ENCODE data around the gene STON1. TPM values are rescaled to one million over a fixed set of nuclear protein-coding genes. Genes with fewer than 3 reads are reported as not detected.

The STON1 gene
- total and polyA plus RNA-seq, 12 donors, result 4.6 to 51.1 (median 13.4) TPM

DNA sequence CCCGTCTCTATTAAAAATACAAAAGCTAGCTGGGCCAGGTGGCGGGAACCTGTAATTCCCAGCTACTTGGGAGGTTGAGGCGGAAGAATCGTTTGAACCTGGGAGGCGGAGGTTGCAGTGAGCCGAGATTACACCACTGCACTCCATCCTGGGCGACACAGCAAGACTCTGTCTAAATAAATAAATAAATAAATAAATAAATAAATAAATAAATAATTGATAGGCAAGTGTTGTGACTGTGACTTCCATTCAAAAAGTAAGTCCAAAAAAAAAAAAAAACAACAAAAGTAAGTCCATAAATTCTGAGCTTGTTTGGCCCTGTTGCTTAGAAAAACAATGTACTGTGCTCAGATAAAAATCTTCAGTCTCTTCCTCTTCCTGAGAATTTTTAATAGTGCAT, 2.2 kb downstream of the STON1 start:
- peaks cover 0 to 11% of the 10 kb centered on the region in 2 donors for H3K4me1 ChIP-seq (replicated peaks in 1 of 2)
- no peaks in the 10 kb centered on the region for H3K27me3 ChIP-seq
- H3K9me3 ChIP-seq (replicated peaks in 1 of 3), result no peaks in the 10 kb centered on the region
- intact Hi-C loops (cut with DNase I), result no loop called here
- no peak for DNase-seq
- WGBS, 4 donors, result 83 to 88% (median 85%) methylated on average over 7 of the region's 7 CpGs
- H3K36me3 ChIP-seq (replicated peaks in 1 of 2), result no peaks in the 10 kb centered on the region
- no peak overlapping the region for H3K4me3 ChIP-seq
- TF ChIP-seq CTCF (IDR thresholded peaks at IDR 0.05), result no peak
- TF ChIP-seq POLR2A (IDR thresholded peaks at IDR 0.05), result no peak
- H3K27ac ChIP-seq, result no peak overlapping the region

- intact Hi-C loops (cut with DNase I), result no loop called here
- H3K4me1 ChIP-seq (replicated peaks in 1 of 2), result peaks cover 0 to 11% of the 10 kb centered on the region in 2 donors
These were observed 2.9 kb downstream of the STON1 start for GRCh38 chr2:48532824-48533223.

GRCh38 chr2:48534781-48535180, 4.8 kb downstream of the STON1 start:
- no peak overlapping the region for H3K4me3 ChIP-seq
- no peak overlapping the region for H3K27ac ChIP-seq
- DNase-seq, result no peak
- WGBS, 4 donors, result 79 to 86% (median 82%) methylated on average over 5 of the region's 5 CpGs
- intact Hi-C loops (cut with DNase I), result no loop called here
- no peaks in the 10 kb centered on the region for H3K27me3 ChIP-seq
- TF ChIP-seq CTCF (IDR thresholded peaks at IDR 0.05) (no peak), POLR2A (IDR thresholded peaks at IDR 0.05) (no peak)
- H3K4me1 ChIP-seq (replicated peaks in 1 of 2), result peaks cover 0 to 11% of the 10 kb centered on the region in 2 donors
- H3K36me3 ChIP-seq (replicated peaks in 1 of 2), result no peaks in the 10 kb centered on the region
- H3K9me3 ChIP-seq (replicated peaks in 1 of 3), result no peaks in the 10 kb centered on the region

More at GRCh38 chr2:48532824-48533223, 2.9 kb downstream of the STON1 start:
- H3K27ac ChIP-seq, result no peak overlapping the region
- no peak for DNase-seq
- TF ChIP-seq POLR2A (IDR thresholded peaks at IDR 0.05), result no peak
- TF ChIP-seq CTCF (IDR thresholded peaks at IDR 0.05), result no peak
- WGBS, 4 donors, result 92 to 100% (median 96%) methylated on average over 5 of the region's 5 CpGs
- H3K36me3 ChIP-seq (replicated peaks in 1 of 2), result no peaks in the 10 kb centered on the region
- no peaks in the 10 kb centered on the region for H3K9me3 ChIP-seq (replicated peaks in 1 of 3)
- no peak overlapping the region for H3K4me3 ChIP-seq
- H3K27me3 ChIP-seq, result no peaks in the 10 kb centered on the region

GRCh38 chr2:48540237-48540935, 10.4 kb downstream of the STON1 start:
- 88 to 93% (median 90%) methylated on average over 7 of the region's 7 CpGs for WGBS, 4 donors
- Histone ChIP-seq H3K4me3 (no peak overlapping the region), H3K27me3 (no peaks in the 10 kb centered on the region), H3K4me1 (replicated peaks in 1 of 2) (no peaks in the 10 kb centered on the region), H3K9me3 (replicated peaks in 1 of 3) (no peaks in the 10 kb centered on the region), H3K27ac (no peak overlapping the region), H3K36me3 (replicated peaks in 1 of 2) (no peaks in the 10 kb centered on the region)
- DNase-seq, result no peak
- no peak for TF ChIP-seq POLR2A (IDR thresholded peaks at IDR 0.05)
- TF ChIP-seq CTCF (IDR thresholded peaks at IDR 0.05), result no peak
- intact Hi-C loops (cut with DNase I), result no loop called here
